ENCODE data around the gene REM1.

DNA sequence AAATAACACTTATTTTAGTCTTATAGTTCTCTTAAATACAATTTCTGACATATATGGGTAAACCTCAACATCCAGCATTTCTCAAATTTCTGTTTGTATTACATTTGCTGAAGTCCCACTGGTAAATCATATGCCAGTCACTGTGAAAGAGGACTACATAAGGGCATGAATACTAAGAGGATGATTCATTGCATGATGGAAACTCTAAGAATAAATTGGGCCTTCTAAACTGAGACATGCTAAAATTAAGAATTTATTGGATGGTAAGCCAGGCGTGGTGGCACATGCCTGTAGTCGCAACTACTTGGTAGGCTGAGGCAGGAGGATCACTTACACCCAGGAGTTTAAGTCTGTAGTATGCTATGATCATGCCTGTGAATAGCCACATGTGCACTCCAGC, 22.5 kb upstream of the REM1 start:
- TF ChIP-seq CTCF (IDR thresholded peaks at IDR 0.05; ENCODE audit: insufficient read depth, low read depth, low read length) (no peak), EZH2 (IDR thresholded peaks at IDR 0.05; ENCODE audit: insufficient read depth, low read length) (no peak)
